ENCODE measurements around the gene WNT7A.
A peak's percentile ranks its signal among the peaks of the same experiment; 100 is the strongest.

Gene WNT7A

DNA sequence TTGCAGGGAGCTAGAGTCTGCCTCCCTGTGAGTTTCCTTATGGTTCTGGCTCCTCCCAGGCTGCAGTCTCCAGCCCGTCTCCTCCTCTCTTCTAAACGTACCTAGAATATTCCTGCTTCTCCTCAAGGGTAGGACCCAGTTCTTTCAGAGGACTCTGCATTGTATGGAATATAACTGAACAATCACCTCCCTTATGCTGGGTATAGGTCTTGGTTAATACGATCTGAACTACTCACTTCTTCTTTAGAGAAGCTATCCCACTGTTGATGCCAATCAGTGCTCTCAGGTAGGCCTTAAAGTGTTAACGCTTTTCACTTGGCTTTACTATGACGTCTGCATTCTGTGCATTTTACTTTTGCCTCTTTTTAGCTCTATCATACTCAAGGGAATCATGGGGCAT, 98.5 kb downstream of the WNT7A start:
- H3F3A ChIP-seq (ENCODE audit: low read depth) = no peaks in the 10 kb centered on the region
- TF ChIP-seq EZH2phosphoT487 (IDR thresholded peaks at IDR 0.05; ENCODE audit: borderline replicate concordance) (no peak), CTCF (conservative IDR thresholded peaks at IDR 0.05; ENCODE audit: low read length) (no peak)
- no peak overlapping the region for H2AFZ ChIP-seq (ENCODE audit: low read length)
- H3K4me3 ChIP-seq (ENCODE audit: low read length, poor library complexity, severe bottlenecking) = no peak overlapping the region
- H4K20me1 ChIP-seq (ENCODE audit: insufficient read depth, low read length, poor library complexity, severe bottlenecking) = no peaks in the 10 kb centered on the region
- H3K27me3 ChIP-seq (ENCODE audit: insufficient read depth, low read length, poor library complexity, severe bottlenecking) = no peaks in the 10 kb centered on the region
- no peaks in the 10 kb centered on the region for H3K79me2 ChIP-seq (ENCODE audit: insufficient read depth, low read length)
- no peaks in the 10 kb centered on the region for H3K9me3 ChIP-seq (ENCODE audit: insufficient read depth, low read depth, low read length)
- H3K4me1 ChIP-seq (ENCODE audit: insufficient read depth, low read length, poor library complexity, severe bottlenecking) = no peaks in the 10 kb centered on the region
- no peaks in the 10 kb centered on the region for H3K9me2 ChIP-seq (replicated peaks; ENCODE audit: low read depth, low read length)
- H3K36me3 ChIP-seq (ENCODE audit: insufficient read depth, low read length) = no peaks in the 10 kb centered on the region
- no peak overlapping the region for H3K4me2 ChIP-seq (ENCODE audit: low read depth, low read length, poor library complexity, severe bottlenecking)
- no peak overlapping the region for H3K9ac ChIP-seq (ENCODE audit: low read depth, low read length, poor library complexity, severe bottlenecking)

- TF ChIP-seq EZH2phosphoT487 (IDR thresholded peaks at IDR 0.05; ENCODE audit: borderline replicate concordance) (no peak), CTCF (conservative IDR thresholded peaks at IDR 0.05; ENCODE audit: low read length) (no peak)
- Histone ChIP-seq H3K4me2 (ENCODE audit: low read depth, low read length, poor library complexity, severe bottlenecking) (no peak overlapping the region), H3K4me1 (ENCODE audit: insufficient read depth, low read length, poor library complexity, severe bottlenecking) (no peaks in the 10 kb centered on the region), H3K9me3 (ENCODE audit: insufficient read depth, low read depth, low read length) (no peaks in the 10 kb centered on the region), H3K9me2 (replicated peaks; ENCODE audit: low read depth, low read length) (no peaks in the 10 kb centered on the region), H4K20me1 (ENCODE audit: insufficient read depth, low read length, poor library complexity, severe bottlenecking) (no peaks in the 10 kb centered on the region), H3K79me2 (ENCODE audit: insufficient read depth, low read length) (no peaks in the 10 kb centered on the region), H3K36me3 (ENCODE audit: insufficient read depth, low read length) (no peaks in the 10 kb centered on the region), H3K4me3 (ENCODE audit: low read length, poor library complexity, severe bottlenecking) (no peak overlapping the region), H3K27me3 (ENCODE audit: insufficient read depth, low read length, poor library complexity, severe bottlenecking) (no peaks in the 10 kb centered on the region), H3F3A (ENCODE audit: low read depth) (no peaks in the 10 kb centered on the region), H3K9ac (ENCODE audit: low read depth, low read length, poor library complexity, severe bottlenecking) (no peak overlapping the region), H2AFZ (ENCODE audit: low read length) (no peak overlapping the region)
These were observed 99.3 kb downstream of the WNT7A start for GRCh38 chr3:13780432-13781176.

DNA sequence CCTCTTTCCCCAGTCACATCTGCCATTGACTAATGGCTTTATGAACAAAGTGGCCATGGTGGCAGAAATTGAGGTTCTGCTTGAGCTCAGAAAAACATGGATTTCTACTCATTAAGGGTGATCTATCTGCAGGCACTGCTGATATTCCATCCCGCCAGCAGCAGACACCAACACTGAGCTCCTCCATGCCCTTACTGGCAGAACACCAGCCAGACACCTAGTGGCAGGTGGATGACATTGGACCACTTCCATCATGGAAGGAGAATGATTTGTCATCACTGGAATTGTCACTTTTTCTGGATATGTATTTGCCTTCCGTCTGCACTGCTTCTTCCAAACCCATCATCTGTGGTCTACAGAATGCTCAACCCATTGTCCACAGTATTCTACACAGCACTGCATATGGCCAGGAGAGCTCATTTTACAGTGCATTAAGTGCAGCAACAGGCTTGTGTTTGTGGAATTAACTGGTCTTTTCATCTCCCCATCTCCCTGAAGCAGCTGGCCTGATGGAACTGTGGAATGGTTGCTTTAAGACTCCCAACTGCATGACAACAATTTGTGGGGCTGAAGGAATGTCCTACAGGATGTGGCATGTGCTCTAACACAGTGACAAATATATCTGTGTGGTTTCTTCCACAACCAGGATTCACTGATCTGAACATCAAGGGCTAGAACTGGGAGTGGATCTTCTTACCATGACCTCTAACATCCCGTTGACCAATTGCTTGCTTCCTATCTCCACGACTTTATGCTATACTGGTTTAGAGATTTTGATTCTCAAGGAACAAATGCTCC, 103.4 kb downstream of the WNT7A start:
- H3F3A ChIP-seq (ENCODE audit: low read depth) = no peaks in the 10 kb centered on the region
- no peak overlapping the region for H3K4me2 ChIP-seq (ENCODE audit: low read depth, low read length, poor library complexity, severe bottlenecking)
- no peaks in the 10 kb centered on the region for H4K20me1 ChIP-seq (ENCODE audit: insufficient read depth, low read length, poor library complexity, severe bottlenecking)
- H3K27me3 ChIP-seq (ENCODE audit: insufficient read depth, low read length, poor library complexity, severe bottlenecking) = no peaks in the 10 kb centered on the region
- H3K9ac ChIP-seq (ENCODE audit: low read depth, low read length, poor library complexity, severe bottlenecking) = no peak overlapping the region
- TF ChIP-seq CTCF (conservative IDR thresholded peaks at IDR 0.05; ENCODE audit: low read length) (peak; percentile 37; the same call in 1 of the 2 replicates), EZH2phosphoT487 (IDR thresholded peaks at IDR 0.05; ENCODE audit: borderline replicate concordance) (no peak)
- H3K36me3 ChIP-seq (ENCODE audit: insufficient read depth, low read length) = no peaks in the 10 kb centered on the region
- H3K4me3 ChIP-seq (ENCODE audit: low read length, poor library complexity, severe bottlenecking) = no peak overlapping the region
- H3K4me1 ChIP-seq (ENCODE audit: insufficient read depth, low read length, poor library complexity, severe bottlenecking) = peaks cover 11% of the 10 kb centered on the region
- H3K79me2 ChIP-seq (ENCODE audit: insufficient read depth, low read length) = no peaks in the 10 kb centered on the region
- H3K9me2 ChIP-seq (replicated peaks; ENCODE audit: low read depth, low read length) = no peaks in the 10 kb centered on the region
- no peaks in the 10 kb centered on the region for H3K9me3 ChIP-seq (ENCODE audit: insufficient read depth, low read depth, low read length)
- no peak overlapping the region for H2AFZ ChIP-seq (ENCODE audit: low read length)
